GM21447 (cell line): ENCODE data around the gene MS4A5.

Experiments used
- ATAC-seq: cut with Tn5 transposase; IDR thresholded peaks from one replicate; pipeline ENCODE4 v1.9.1; 2021; ENCODE audit not compliant: unreplicated experiment

The MS4A5 gene

DNA sequence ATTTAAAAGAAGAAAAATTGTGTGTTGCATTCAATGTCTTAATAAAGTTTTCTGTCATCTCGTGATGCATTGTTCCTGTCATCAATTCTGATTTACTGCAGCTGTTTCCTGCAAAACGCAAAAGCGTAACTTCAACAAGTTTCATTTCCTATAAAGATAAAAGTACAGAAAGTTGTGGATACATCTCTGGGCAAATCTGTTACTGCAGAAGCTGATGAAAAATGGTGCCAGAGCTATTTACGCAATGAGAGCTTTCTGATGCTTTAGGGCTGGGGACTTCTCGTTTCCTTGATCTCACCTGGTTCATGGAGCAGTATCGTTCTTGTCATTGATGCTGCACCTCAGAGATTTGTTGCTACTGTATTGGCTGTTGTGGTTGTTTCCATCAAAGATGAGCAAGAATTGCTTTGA lies 47.7 kb downstream of the MS4A5 start:
- peak; percentile 74 for ATAC-seq

GRCh38 chr11:60482361-60482760 lies 53.0 kb downstream of the MS4A5 start:
- ATAC-seq = no peak

GRCh38 chr11:60485987-60486386 lies 56.6 kb downstream of the MS4A5 start:
- peak; percentile 94 for ATAC-seq

DNA sequence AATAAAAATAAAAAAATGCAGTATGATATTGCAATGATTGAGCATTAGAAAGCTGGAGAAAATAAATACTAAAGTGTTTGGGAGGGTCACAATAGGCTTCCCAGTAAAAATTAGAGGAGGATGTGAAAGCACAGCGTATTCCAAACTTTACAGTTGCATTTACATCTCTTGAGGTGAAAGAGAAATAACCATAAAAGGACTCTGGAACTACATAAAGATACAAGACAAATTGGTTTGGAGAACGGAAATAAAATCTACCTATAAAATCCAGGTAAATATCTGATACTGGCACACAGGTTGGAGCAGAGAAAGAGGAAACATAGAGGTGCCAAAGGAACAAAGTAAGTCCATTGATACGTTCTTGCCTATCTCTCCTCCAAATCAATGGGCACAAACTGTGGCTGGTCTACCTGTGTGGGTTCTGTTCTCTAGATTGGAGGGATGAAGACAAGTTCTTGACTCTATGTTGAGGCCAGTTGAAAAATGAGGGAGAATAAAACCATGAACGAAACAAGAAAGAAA lies 63.2 kb downstream of the MS4A5 start, which contains the start of gene MS4A12:
Gene MS4A12, plus strand, starts transcription at position 291 of the 522 bp plus-strand sequence. CDS start 4,541 bp downstream, outside the sequence.
- no peak for ATAC-seq

GRCh38 chr11:60493454-60493853 lies 64.1 kb downstream of the MS4A5 start:
- ATAC-seq = no peak
